ENCODE measurements around the gene RANBP17. TPM values are rescaled to one million over a fixed set of nuclear protein-coding genes. Genes with fewer than 3 reads are reported as not detected.

Gene RANBP17
- 189 TPM for total RNA-seq

GRCh38 chr5:170861917-170862766 lies at the start of gene RANBP17:
Gene RANBP17 (plus strand): TSS chr5:170862018.

GRCh38 chr5:171308453-171309275 lies 446.8 kb downstream of the RANBP17 start, which contains the start of gene TLX3:
Gene TLX3 (plus strand): TSS chr5:171309248. CDS start chr5:171309366, 118 bp downstream.

Small RNA genes within 50 kb of the gene (small RNA-seq; reads per million reads assigned to genes)
- not detected for gene AC091980.1

Other genes starting within 250 kb of the RANBP17 start
- not detected for gene GABRP, start 78.3 kb upstream of the RANBP17 start, total RNA-seq